Measurements from ENCODE around the gene ZMYM2. TPM values are rescaled to one million over a fixed set of nuclear protein-coding genes. Genes with fewer than 3 reads are reported as not detected.

ZMYM2 gene
- total and polyA plus RNA-seq, 2 of the 13 experiments (the other 11 are each of a cell fraction or from before 2014, with no cell fraction given), result 22.4 to 40.8 TPM

- TF ChIP-seq, protein P1, sequence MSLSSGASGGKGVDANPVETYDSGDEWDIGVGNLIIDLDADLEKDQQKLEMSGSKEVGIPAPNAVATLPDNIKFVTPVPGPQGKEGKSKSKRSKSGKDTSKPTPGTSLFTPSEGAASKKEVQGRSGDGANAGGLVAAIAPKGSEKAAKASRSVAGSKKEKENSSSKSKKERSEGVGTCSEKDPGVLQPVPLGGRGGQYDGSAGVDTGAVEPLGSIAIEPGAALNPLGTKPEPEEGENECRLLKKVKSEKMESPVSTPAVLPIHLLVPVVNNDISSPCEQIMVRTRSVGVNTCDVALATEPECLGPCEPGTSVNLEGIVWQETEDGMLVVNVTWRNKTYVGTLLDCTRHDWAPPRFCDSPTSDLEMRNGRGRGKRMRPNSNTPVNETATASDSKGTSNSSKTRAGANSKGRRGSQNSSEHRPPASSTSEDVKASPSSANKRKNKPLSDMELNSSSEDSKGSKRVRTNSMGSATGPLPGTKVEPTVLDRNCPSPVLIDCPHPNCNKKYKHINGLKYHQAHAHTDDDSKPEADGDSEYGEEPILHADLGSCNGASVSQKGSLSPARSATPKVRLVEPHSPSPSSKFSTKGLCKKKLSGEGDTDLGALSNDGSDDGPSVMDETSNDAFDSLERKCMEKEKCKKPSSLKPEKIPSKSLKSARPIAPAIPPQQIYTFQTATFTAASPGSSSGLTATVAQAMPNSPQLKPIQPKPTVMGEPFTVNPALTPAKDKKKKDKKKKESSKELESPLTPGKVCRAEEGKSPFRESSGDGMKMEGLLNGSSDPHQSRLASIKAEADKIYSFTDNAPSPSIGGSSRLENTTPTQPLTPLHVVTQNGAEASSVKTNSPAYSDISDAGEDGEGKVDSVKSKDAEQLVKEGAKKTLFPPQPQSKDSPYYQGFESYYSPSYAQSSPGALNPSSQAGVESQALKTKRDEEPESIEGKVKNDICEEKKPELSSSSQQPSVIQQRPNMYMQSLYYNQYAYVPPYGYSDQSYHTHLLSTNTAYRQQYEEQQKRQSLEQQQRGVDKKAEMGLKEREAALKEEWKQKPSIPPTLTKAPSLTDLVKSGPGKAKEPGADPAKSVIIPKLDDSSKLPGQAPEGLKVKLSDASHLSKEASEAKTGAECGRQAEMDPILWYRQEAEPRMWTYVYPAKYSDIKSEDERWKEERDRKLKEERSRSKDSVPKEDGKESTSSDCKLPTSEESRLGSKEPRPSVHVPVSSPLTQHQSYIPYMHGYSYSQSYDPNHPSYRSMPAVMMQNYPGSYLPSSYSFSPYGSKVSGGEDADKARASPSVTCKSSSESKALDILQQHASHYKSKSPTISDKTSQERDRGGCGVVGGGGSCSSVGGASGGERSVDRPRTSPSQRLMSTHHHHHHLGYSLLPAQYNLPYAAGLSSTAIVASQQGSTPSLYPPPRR (CRISPR knock-in tag; IDR thresholded peaks at IDR 0.05; ENCODE audit: borderline replicate concordance), result no peak
- no peak for TF ChIP-seq NONO (IDR thresholded peaks at IDR 0.05)
- 0 out of 2 replicates have a peak, but pooled peaks have one; percentile 17 for TF ChIP-seq NONO (CRISPR knock-in tag; conservative IDR thresholded peaks at IDR 0.05)
- 0 out of 2 replicates have a peak, but pooled peaks have one; percentile 12 for TF ChIP-seq DMAP1 (CRISPR knock-in tag; IDR thresholded peaks at IDR 0.05)
These were observed 161.4 kb downstream of the ZMYM2 start (continued) for GRCh38 chr13:20119960-20120359.

DNA sequence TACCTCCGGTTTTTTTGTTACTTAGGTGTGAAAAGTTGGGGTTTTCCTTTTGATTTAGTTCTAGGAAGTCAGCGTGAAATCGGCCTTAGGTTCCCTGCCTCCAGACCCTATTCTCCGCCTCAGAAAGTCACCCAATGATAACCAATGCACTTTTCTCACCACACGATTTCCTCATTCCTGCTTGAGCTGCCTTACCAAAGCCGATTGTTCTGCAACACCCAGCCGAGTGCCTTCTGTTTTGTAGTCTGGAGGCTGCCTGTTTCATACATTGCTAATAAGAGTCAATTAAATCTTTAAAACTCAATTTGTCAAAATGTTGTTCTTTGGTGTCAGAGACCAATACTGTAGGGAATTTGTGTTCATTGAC lies 162.6 kb downstream of the ZMYM2 start:
- peak overlapping the region; percentile 72 for H3K9ac ChIP-seq (ENCODE audit: insufficient read depth, low read depth, low read length)
- no peaks in the 10 kb centered on the region for H3K27me3 ChIP-seq (ENCODE audit: control insufficient read depth in 1 of 2, insufficient read depth in 2 of 2, low read length in 2 of 2)
- 2% methylated on average over 7 of the region's 7 CpGs for WGBS (ENCODE audit: low lambda C conversion rate)
- H3K4me2 ChIP-seq (ENCODE audit: low read depth, low read length), result peak overlapping the region; percentile 84
- peak overlapping the region; percentile 59 to 71 (median 65) for H3K4me3 ChIP-seq (replicated peaks in 1 of 3; ENCODE audit: insufficient read depth in 1 of 3, low read depth in 2 of 3, low read length in 3 of 3)
- H3K36me3 ChIP-seq (replicated peaks in 1 of 2; ENCODE audit: control insufficient read depth in 1 of 2, insufficient read depth in 2 of 2, low read length in 2 of 2), result no peaks in the 10 kb centered on the region
- ATAC-seq (peak; percentile 53), FAIRE-seq (no peak), DNase-seq (ENCODE audit: low spot score) (peak; percentile 30)
- ChIA-PET CTCF (ENCODE audit: low intra/inter-chr PET ratio, low total read pairs) (no interaction called here), POLR2A (interaction anchor here (0.6 to 1.6 kb wide), 5 partner anchors 11 to 140 kb away, joined by 3 read pairs; partner anchors contain the start of gene GJA3)
- no peaks in the 10 kb centered on the region for H4K20me1 ChIP-seq (ENCODE audit: insufficient read depth, low read length)
- intact Hi-C loops (cut with micrococcal nuclease; ENCODE audit: unreplicated experiment) (no loop called here), in situ Hi-C loops (cut with HindIII; ENCODE audit: extremely low pct_ligation_motif_present, low pct_unique_long_range_greater_than_20kb) (no loop called here)
- H2AFZ ChIP-seq (ENCODE audit: low read length), result no peak overlapping the region
- peaks cover 38% of the 10 kb centered on the region for H3K4me1 ChIP-seq (ENCODE audit: insufficient read depth, low read length)
- no peaks in the 10 kb centered on the region for H3K9me3 ChIP-seq (ENCODE audit: low read length)
- H3K27ac ChIP-seq (ENCODE audit: extremely low read length, insufficient read depth, low read length), result peak overlapping the region; percentile 82
- no peaks in the 10 kb centered on the region for H3K79me2 ChIP-seq (ENCODE audit: insufficient read depth, low read length)
- TSS peak; percentile 99 for BruUV-seq (replicated peaks)
- TF ChIP-seq MXD4 (CRISPR knock-in tag; IDR thresholded peaks at IDR 0.05), result no peak
- TF ChIP-seq SAP130 (CRISPR knock-in tag; IDR thresholded peaks at IDR 0.05; ENCODE audit: low read depth), result peak; percentile 28; the same call in 1 of the 2 replicates
- TF ChIP-seq AKAP8 (CRISPR knock-in tag; IDR thresholded peaks at IDR 0.05), result no peak
- TF ChIP-seq ZFP37 (CRISPR knock-in tag; IDR thresholded peaks at IDR 0.05; ENCODE audit: borderline replicate concordance), result no peak
- peak; percentile 26 for TF ChIP-seq TEAD3 (CRISPR knock-in tag; optimal IDR thresholded peaks at IDR 0.05; ENCODE audit: borderline replicate concordance)
- no peak for TF ChIP-seq SUZ12 (IDR thresholded peaks at IDR 0.05; ENCODE audit: low read depth, low read length)
- TF ChIP-seq ZNF747 (CRISPR knock-in tag; IDR thresholded peaks at IDR 0.05; ENCODE audit: borderline replicate concordance), result no peak
- TF ChIP-seq CENPBD1 (CRISPR knock-in tag; IDR thresholded peaks at IDR 0.05; ENCODE audit: borderline replicate concordance, low read depth), result no peak
- TF ChIP-seq, protein P2, sequence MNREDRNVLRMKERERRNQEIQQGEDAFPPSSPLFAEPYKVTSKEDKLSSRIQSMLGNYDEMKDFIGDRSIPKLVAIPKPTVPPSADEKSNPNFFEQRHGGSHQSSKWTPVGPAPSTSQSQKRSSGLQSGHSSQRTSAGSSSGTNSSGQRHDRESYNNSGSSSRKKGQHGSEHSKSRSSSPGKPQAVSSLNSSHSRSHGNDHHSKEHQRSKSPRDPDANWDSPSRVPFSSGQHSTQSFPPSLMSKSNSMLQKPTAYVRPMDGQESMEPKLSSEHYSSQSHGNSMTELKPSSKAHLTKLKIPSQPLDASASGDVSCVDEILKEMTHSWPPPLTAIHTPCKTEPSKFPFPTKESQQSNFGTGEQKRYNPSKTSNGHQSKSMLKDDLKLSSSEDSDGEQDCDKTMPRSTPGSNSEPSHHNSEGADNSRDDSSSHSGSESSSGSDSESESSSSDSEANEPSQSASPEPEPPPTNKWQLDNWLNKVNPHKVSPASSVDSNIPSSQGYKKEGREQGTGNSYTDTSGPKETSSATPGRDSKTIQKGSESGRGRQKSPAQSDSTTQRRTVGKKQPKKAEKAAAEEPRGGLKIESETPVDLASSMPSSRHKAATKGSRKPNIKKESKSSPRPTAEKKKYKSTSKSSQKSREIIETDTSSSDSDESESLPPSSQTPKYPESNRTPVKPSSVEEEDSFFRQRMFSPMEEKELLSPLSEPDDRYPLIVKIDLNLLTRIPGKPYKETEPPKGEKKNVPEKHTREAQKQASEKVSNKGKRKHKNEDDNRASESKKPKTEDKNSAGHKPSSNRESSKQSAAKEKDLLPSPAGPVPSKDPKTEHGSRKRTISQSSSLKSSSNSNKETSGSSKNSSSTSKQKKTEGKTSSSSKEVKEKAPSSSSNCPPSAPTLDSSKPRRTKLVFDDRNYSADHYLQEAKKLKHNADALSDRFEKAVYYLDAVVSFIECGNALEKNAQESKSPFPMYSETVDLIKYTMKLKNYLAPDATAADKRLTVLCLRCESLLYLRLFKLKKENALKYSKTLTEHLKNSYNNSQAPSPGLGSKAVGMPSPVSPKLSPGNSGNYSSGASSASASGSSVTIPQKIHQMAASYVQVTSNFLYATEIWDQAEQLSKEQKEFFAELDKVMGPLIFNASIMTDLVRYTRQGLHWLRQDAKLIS (CRISPR knock-in tag; IDR thresholded peaks at IDR 0.05), result no peak
- no peak for TF ChIP-seq TOPORS (CRISPR knock-in tag; IDR thresholded peaks at IDR 0.05)
